Activated CD4-positive, alpha-beta T cell treated with anti-CD3 and anti-CD28 coated beads for 4 hours (primary cell): ENCODE measurements around the gene TRAPPC11.
"Not testable (repeated sequence)": the region's sequence is repeated elsewhere in the genome, so short reads cannot be mapped to it uniquely, and the experiment has no call there.

ENCODE experiments used
- DNase-seq, 2 donors: peaks; one replicate each; pipeline ENCODE4 v3.0.0-alpha.2; 2020

TRAPPC11 gene

DNA sequence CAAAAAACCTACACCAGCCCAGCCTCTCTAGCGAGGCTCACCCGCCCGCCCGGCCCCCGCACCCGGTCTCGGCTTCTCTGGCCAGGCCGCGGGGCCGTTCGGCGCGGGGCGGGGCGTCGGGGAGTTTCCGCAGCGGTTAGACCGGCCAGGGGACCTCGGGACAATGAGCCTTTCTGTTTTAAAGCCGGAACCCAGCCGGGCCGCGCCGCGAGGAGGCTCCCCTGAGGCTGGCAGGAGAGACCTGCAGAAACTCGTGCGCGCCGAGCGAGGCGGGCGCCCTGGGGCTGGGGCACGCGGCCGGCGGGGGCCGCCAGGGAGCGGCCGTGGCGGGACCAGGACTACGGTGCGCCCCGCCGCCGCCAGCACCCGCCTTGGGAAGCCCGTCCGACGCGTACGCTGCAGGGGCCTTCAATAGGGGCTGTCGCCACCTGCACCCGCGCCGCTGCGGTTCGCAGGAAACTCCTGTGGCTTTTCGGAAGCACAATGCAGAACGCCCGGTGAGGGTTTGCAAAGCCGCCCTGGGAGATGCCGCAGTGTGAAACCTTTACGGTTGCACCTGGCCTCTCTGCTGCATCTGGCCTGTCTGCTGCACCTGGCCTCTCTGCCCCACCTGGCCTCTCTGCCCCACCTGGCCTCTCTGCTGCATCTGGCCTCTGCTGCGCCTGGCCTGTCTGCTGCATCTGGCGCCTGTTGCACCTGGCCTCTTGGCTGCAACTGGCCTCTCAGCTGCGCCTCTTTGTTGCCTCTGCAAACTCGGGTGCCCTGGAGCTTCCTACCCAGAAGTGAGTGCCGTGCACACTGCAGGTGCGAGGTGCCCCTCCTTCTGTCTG lies 63.9 kb downstream of the TRAPPC11 start:
- DNase-seq = peak; percentile 18 to 30

DNA sequence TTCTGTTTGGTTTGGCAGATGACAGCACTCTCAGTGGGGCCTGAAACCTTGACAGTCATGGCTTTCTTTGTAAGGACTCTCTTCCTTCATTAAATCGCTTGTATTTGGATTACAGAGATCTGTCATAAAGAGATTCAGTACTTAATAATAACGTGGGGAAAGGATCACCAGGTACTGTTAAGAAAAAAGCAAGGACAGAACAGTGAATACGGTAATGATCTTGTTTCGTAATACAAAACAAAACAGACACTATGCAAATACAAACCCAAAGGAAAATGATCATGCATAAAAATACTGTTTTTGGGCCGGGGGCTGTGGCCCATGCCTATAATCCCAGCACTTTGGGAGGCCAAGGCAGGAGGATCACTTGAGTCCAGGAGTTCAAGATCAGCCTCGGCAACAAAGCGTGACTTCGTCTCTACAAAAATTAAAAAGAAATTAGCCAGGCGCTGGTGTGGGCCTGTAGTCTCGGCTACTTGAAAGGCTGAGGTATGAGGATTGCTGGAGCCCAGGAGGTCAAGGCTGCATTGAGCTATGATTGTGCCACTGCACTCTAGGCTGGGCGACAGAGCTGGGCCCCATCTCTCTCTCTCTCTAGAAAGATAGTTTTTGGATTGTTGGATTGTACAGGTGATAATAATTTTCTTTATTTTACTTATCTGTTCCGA lies 64.6 kb downstream of the TRAPPC11 start:
- no peak for DNase-seq

DNA sequence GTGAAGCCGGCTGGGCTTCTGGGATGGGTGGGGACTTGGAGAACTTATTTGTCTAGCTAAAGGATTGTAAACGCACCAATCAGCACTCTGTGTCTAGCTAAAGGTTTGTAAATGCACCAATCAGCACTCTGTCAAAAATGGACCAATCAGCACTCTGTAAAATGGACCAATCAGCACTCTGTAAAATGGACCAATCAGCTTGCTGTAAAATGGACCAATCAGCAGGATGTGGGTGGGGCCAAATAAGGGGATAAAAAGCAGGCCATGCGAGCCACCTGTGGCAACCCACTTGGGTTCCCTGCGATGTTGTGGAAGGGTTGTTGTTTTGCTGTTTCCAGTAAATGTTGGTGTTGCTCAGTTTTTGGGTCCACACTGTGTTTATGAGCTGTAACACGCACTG lies 66.5 kb downstream of the TRAPPC11 start:
- DNase-seq = not testable (repeated sequence)

DNA sequence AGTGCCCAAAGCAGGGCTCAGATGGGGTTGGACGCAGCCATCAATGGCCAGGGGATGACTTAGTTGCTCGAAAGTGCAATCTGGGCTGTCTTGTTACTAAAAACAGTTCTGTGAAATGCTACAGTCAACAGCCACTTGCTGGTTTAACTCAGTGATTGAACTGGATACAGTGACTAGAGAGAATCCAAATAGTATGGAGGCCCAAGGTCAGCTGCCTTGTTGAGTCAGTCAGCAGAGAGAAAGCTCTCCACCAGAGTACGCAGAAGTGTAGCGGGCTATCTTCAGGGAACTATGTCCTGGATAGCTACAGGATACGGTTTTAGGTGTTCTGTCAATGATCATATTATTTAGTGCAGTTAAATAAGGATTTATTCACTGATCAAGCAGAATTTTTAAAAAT lies 68.4 kb downstream of the TRAPPC11 start:
- DNase-seq = no peak

DNA sequence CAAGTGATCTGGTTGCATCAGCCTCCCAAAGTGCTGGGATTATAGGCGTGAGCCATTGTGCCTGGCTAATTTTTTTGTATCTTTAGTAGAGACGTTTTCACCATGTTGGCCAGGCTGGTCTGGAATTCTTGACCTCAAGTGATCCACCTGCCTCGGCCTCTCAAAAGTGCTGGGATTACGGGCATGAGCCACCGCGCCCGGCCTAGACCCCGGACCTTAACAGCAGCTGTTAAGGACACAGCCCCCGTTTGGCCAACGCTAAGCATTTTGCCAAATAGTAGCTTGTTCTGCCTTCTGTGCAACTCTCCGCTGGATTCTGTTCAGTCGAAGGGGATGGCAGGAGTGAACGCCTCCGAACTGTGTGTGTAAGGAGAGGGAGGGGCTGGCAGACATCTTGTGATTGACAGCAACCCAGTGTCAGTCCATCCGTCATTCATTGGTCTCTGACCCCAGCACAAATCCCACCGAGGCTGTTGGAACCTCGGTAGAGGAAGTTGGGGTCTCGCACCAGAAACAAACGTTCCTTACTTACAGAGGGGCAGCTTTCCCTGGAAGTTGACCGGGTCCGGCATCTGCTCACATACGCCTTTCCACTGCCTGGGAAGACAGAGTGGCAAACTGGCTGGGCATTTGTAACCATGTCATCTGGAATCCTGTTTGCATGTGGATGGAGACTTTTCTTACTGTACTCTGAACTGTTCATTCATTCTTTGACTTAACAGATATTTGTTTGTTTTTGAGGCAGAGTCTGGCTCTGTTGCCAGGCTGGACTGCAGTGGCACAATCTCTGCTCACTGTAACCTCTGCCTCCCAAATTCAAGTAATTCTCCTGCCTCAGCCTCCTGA lies 69.4 kb downstream of the TRAPPC11 start:
- DNase-seq = no peak

DNA sequence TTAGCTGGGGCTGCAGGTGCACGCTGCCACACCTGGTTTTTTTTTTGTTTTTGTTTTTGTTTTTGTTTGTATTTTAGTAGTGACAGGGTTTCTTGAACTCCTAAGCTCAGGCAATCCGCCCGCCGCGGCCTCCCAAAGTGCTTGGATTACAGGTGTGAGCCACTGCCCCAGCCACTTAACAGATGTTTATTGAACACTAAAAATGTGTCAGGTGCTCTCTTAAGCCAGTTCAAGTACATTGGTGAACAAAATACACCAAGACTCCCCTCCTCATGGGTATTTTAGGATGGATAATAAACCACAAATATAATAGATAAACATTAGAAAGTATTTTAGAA lies 69.9 kb downstream of the TRAPPC11 start:
- no peak for DNase-seq

DNA sequence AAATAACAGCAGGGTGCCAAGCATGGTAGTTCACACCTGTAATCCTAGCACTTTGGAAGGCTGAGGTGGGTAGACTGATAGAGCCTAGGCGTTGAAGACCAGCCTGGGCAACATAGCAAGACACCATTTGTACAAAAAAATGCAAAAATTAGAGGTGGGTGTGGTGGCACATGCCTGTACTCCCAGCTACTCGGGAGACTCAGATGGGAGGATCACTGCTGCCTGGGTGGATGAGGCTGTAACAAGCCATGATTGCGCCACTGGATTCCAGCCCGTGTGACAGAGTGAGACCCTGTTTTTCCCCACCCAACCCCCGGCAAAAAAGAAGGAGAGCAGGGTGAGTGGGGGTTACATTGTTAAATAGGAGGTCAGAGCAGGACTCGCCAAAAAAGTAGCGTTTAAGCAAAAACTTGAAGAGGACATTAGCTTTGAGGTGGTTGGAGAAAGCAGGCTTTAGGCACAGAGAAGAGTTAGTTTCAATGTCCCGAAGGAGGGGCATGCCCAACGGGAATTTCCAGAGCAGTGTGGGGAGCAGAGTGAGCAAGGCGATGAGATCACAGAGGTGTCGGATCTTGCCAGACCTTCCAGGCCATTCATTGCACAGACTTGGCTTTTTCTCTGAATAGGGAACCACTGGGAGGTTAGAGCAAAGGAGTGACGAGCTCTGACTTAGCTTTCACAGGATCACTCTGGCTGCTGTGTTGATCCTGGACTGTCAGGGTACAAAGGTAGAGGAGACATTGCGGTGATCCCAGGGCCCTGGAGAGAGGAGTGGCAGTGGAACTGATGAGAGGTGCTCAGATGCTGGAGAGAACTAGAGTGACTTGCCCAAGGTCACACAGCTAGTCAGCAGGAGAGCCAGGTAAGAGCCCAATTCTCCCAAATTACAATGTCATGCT lies 70.6 kb downstream of the TRAPPC11 start:
- no peak for DNase-seq

DNA sequence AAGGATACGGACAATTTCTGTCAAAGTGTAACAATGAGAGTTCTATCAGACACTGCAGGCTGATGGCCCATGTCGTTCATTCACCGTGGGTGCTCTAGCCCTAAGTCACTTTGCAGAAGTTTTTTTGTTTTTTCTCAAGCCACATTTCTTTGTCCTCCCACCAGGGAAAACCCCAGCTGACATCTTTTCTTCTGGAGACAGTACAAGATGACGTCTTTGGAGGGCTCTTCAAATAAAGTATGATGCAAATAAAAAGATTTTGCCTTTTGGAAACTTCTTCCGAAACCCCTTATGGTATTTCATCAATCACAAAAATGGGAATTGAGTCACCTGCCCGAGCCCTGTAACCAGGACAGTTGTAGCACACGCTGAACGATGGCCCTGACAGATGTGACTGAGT lies 73.2 kb downstream of the TRAPPC11 start:
- no peak for DNase-seq

DNA sequence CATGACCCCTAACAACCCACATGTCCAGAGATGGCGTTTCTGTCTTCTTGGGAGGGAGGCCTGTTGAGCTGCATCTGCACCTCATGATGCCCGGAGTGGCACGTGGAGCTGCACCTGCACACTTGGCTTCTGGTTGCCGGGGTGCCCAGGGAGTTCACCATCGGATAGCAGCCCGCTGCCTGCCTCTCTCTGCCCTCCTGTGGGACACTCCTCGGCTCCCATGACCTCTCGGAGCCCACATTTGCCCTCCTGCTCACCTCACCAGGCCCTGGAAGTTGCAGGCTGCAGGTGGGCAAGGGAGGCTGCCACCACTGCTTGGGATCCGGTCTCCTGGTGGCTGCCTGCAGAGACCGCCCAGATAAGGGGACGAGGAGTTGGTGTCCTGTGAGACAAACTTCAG lies 74.1 kb downstream of the TRAPPC11 start:
- DNase-seq = no peak

DNA sequence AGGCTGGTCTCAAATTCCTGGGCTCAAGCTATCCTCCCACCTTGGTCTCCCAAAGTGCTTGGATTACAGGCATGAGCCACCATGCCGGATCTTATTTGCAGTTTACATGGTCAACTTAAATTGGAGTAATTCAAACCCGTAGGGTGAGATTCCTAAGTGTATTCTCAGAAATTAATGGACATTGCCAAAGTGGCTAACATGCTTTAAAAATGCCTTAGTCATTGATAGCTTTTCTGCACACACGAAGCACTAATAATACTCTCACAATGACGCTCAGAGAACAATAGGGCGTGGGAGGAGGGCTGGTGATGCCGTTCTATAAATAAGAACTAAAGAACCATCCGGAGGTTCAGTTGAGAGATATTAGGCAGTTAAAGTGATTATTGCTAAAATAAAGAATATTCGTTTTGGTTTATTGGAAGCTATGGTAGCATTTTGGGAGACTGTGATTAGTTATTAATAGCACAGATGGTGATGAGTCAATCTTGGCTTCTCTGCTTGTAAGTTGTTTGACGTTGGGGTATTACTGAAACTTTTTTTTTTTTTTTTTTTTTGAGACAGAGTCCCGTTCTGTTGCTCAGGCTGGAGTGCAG lies 79.1 kb downstream of the TRAPPC11 start:
- no peak for DNase-seq

DNA sequence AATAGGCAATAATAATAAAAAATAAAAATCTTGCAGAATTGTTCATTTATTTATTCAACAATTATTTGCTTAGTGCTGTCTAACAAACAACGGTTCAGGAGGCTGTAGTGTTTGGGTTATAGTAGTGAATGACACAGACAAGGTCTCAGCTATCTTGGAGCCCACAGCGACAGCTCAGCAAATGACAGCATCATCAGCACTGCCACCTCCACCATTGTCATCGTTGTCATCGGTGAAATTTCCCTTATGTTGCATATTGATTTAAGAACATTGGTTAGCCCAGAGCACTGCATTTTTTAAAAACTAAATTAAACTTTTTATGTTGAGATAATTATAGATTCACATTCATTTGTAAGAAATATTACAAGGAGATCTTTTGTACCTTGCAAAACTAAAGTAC lies 79.9 kb downstream of the TRAPPC11 start:
- no peak for DNase-seq

DNA sequence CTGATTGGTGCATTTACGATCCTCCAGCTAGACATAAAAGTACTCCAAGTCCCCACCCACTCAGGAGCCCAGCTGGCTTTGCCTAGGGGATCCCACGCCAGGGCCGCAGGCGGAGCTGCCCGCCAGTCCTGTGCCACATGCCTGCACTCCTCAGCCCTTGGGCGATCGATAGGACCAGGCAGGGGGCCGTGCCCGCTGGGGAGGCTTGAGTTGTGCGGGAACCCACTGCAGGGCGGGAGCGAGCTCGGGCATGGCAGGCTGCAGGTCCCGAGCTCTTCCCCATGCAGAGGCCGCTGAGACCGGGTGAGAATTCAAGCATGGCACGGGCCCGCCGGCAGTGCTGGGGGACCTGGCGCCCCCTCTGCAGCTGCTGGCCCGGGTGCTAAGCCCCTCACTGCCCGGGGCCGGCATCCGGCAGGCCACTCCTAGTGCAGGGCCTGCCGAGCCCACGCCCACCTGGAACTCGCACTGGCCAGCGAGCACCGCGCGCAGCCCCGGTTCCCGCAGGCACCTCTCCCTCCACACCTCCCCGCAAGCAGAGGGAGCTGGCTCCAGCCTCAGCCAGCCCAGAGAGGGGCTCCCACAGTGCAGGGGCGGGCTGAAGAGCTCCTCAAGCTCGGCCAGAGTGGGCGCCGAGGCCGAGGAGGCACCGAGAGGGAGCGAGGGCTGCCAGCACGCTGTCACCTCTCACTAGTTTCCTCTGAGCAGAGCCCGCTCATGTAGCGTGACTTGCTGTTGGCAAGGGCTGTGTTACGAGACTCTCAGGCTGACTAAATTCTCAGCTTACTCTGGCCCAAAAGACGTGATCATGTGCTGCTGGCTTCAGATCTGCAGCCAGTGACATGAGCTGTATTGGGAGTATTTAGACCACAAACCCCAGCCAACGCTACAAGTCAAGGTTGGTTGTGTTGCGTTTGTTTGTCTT lies 87.5 kb downstream of the TRAPPC11 start:
- no peak for DNase-seq

DNA sequence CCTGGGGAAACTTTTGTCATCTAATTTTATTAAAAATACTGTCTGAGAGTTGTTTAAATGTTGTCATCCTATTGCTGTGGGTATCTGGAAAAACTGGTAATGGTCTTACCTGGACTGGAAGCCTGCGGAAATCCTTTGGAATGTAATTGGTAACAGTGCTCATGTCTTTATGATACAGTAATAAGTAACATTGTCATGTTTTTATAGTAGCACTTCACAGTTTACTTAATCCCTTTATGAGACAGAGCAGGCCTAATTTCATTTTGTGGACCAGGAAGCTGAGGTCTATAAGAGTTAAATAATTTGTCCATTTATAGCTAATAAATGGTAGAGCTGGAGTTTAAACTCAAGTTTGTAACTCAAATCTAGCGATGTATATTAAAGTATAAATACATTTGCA lies 88.3 kb downstream of the TRAPPC11 start:
- DNase-seq = no peak

DNA sequence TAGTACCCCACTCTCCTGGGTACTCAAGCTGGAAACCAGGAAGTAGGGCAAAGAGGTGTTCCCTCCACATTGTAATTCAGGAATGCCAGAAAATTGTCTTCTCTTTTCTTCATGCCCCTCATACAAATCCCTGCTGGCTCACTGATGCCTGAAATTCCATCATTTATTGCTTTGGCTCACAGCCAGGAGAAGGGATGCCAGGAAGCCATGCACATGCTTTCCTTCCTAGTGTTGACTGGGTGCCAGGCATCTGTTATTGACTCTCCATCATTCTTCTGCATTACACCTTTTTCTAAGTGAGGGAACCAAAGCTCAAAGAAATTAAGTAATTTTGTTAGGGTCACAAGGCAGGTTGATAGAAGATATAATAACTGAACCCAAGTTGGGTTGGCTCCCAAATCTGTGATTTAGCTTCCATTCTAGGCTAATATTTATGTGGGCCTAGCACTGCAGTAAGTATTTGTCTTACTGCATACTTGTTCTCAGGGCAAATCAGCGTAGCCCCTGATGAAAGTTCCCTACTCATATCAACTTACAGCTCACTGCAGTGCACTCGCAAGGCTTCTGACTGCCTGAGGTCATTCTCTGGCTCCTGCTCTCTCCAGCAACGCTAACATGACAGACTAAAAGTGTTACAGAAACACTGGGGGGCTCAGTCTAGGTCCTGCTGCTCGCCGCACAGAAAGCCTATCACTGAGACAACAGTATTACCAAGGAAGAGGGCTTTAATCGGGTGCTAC lies 89.0 kb downstream of the TRAPPC11 start:
- no peak for DNase-seq

DNA sequence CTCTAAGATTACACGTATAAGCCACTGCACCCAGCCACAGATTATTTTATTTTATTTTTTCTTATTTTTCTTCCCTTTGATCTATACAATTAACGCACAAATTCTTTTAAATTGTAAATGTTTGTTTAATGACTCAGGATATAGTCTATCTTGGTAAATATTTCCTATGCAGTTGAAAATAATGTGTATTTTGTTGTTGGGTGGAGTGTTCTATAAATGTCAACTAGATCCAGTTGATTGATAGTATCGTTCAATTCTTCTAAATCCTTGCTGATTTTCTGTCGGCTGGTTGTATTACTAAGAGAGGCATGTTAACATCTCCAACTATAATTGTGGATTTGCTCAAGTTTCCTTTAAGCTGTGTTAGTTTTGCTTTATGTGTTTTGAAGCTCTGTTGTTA lies 92.0 kb downstream of the TRAPPC11 start:
- DNase-seq = no peak

DNA sequence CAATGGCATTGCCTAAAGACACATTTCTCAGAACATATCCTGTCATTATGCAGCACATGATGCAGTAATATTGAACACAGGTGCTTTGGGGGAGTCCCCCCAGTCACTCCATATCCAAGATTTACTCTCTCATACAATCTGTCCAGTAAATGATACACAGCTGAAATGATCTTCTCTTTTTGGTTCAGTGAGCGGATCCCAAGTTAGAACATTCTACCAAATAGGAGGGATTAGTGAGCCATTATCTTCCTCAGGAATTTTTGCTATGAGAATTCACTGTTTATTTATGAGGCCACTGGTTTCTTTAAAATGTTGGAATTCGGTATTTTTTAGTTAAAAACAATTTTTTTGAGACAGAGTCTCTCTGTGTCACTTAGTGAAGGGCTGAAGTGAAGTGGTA lies 96.5 kb downstream of the TRAPPC11 start:
- no peak for DNase-seq

DNA sequence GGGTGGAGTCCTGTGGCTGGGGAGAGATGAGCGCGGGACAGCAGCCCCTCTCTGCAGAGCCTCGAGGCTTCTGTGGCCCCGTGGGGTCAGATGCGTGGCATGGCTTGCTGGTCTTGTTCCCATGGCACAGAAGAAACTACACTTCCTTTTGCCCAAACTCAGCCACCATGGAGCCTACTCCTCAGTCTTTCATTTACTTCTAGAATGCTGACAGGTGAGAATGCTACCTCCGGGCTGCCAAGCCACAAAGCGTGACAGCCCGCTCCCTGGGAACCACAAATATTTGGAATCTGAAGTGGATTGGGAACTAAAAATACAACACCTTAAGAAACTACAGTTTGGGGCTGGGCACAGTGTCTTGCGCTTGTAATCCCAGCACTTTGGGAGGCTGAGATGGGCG lies 98.0 kb downstream of the TRAPPC11 start:
- no peak for DNase-seq

DNA sequence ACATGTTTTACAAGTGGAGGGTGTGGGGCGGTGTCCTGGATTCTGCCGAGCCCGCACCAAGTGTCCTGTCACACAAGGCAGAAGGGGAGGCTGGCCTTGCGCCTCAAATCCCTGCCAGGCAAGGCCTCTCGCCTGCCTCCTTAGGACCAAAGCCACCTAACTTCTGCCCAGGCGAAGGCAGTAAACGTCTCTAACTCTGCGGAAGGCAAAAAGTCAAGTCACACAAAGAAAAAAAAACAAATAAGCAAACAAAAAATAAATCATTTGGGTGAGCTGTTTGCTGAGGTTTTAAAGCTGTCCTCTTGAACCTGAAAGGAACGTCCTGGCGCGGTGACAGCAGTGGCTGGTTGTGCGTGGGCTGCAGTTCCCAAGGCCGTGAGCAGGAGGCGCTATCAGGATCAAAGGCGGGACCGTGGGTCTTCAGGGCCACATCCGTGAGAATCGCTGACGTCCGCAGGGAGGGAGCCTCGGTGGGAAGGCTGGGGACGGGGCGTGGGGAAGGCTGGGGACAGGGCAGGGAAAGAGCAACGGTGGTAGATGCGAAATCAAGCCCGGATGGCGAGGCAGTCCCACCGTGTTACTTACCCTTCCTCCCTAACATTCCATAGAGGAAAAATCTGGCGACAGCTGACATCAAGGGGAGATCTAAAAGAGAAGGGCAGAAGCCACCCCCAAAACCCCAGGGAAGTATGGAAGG lies 99.1 kb downstream of the TRAPPC11 start:
- DNase-seq = no peak

DNA sequence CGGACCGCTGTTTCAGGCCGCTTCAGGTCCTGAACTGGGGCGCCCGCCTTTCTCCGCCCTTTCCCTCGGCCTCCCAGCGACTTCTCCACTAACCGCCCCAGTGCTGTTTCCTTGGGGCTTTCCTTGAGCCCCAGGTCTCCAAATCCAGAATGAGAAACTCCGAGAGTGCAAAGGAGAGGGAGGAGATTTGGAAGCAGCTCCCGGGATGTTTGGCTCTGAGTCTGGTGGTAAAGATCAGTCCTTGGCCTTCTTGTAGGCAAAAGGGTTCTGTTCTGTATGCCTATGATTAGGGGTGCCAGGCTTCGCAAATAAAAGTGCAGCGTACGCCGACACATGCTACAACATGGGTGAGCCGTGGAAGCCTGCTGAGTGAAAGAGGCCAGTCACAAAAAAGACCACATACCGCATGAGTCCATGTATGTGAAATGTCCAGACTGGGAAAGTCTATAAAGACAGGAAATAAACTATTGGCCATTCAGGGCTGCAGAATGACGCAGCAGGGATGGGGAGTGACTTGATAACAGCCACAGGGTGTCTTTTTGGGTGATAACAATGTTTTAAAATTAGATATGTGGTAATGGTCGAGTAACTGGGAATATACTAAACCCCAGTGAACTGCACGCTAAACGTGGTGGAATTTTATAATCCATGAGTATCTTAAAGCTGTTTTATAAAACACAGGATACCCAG lies 99.8 kb downstream of the TRAPPC11 start:
- no peak for DNase-seq
